ENCODE data around the gene DMD.

DMD gene

DNA sequence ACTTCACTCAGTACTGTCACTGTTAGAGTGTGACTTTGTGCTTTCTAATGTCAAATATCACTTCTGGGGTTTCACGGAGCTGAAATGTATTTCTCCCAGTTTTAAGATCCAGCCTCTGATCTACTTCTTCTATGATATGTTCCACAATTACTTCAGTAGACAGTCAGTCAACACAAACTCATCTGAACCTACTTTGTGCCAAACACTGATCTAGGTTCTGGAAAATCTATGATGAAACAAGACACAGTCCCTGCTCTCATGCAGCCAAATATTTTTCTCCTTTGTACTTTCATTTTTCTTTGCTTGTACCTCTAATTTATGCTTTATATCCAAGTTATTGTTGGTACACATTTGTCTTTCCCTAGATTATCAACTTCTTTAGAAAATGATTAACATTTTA is 1498.2 kb downstream of the DMD start:
- TF ChIP-seq, protein P1, sequence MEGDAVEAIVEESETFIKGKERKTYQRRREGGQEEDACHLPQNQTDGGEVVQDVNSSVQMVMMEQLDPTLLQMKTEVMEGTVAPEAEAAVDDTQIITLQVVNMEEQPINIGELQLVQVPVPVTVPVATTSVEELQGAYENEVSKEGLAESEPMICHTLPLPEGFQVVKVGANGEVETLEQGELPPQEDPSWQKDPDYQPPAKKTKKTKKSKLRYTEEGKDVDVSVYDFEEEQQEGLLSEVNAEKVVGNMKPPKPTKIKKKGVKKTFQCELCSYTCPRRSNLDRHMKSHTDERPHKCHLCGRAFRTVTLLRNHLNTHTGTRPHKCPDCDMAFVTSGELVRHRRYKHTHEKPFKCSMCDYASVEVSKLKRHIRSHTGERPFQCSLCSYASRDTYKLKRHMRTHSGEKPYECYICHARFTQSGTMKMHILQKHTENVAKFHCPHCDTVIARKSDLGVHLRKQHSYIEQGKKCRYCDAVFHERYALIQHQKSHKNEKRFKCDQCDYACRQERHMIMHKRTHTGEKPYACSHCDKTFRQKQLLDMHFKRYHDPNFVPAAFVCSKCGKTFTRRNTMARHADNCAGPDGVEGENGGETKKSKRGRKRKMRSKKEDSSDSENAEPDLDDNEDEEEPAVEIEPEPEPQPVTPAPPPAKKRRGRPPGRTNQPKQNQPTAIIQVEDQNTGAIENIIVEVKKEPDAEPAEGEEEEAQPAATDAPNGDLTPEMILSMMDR (IDR thresholded peaks at IDR 0.05; ENCODE audit: unreplicated experiment in 3 of 3) = no peak
- no peaks in the 10 kb centered on the region for H3K36me3 Mint-ChIP-seq (ENCODE audit: low read depth)
- H3K4me3 Mint-ChIP-seq = no peak overlapping the region
- H3K9me3 Mint-ChIP-seq = no peaks in the 10 kb centered on the region
- H3K27ac Mint-ChIP-seq = no peak overlapping the region
- no peaks in the 10 kb centered on the region for H3K4me1 Mint-ChIP-seq
- no peaks in the 10 kb centered on the region for H3K27me3 Mint-ChIP-seq (ENCODE audit: low read depth)

DNA sequence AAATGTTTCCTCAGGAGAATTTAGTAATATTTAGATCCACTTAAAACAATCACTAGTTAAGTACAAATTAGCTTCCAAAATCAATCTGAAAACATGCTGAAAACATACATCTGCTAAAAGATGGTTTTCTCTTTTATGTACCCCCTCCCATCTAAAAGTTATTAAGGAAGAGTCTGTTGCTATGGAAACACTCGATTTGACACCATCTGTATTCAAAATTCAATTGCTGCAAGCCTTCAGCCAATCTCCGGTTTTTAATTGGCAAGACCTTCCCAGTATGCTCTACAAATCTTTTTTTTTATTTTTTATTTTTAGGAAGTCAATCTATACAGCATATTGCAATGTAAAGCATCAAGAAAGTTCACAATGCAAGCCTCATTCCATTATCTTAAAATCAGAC is 1500.2 kb downstream of the DMD start:
- Mint-ChIP-seq H3K27ac (no peak overlapping the region), H3K36me3 (ENCODE audit: low read depth) (no peaks in the 10 kb centered on the region), H3K9me3 (no peaks in the 10 kb centered on the region), H3K27me3 (ENCODE audit: low read depth) (no peaks in the 10 kb centered on the region), H3K4me3 (no peak overlapping the region), H3K4me1 (no peaks in the 10 kb centered on the region)
- TF ChIP-seq, protein P1 (IDR thresholded peaks at IDR 0.05; ENCODE audit: unreplicated experiment in 3 of 3) = no peak

DNA sequence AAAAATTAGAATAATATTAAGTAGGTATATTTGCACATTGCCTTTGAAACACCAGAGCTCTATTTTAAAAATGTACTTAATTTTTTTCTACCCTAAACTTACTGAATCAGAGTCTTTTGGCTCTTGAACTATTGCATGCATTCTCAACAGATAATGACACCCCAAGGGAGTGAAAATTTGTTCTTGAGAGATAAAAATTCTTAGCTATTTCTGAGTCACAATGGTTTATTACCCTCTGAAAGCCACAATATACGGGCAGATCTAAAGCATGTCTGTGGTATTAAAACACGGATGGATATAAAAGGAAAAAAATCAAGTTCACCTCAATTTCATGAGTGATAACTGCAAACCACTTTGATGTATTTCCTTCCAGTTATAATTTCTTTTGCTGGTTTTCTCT is 1503.2 kb downstream of the DMD start:
- Mint-ChIP-seq H3K4me1 (no peaks in the 10 kb centered on the region), H3K27me3 (ENCODE audit: low read depth) (no peaks in the 10 kb centered on the region), H3K27ac (no peak overlapping the region), H3K9me3 (no peaks in the 10 kb centered on the region), H3K4me3 (no peak overlapping the region), H3K36me3 (ENCODE audit: low read depth) (no peaks in the 10 kb centered on the region)
- TF ChIP-seq, protein P1 (IDR thresholded peaks at IDR 0.05; ENCODE audit: unreplicated experiment in 3 of 3) = no peak

DNA sequence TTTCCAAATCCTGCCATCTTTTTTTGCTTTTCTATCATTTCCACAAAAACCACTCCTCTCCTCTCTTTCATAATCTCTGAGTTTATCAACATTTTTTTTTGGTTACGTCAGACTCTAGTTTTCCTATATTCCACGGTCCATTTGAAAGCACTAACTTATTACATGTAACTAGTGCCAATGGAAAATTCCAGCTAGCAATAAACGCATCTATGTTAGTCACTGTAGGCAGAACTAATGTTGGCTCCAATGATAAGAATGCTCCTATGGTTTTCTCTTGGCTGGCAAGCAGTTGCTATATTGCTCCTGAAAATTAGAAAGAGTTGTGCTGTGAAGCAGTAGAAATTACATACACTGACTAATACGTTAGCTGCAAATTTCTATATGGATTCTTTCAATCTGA is 1504.9 kb downstream of the DMD start:
- TF ChIP-seq, protein P1 (IDR thresholded peaks at IDR 0.05; ENCODE audit: unreplicated experiment in 3 of 3) = no peak
- Mint-ChIP-seq H3K36me3 (ENCODE audit: low read depth) (no peaks in the 10 kb centered on the region), H3K27me3 (ENCODE audit: low read depth) (no peaks in the 10 kb centered on the region), H3K27ac (no peak overlapping the region), H3K4me1 (no peaks in the 10 kb centered on the region), H3K4me3 (no peak overlapping the region), H3K9me3 (no peaks in the 10 kb centered on the region)

DNA sequence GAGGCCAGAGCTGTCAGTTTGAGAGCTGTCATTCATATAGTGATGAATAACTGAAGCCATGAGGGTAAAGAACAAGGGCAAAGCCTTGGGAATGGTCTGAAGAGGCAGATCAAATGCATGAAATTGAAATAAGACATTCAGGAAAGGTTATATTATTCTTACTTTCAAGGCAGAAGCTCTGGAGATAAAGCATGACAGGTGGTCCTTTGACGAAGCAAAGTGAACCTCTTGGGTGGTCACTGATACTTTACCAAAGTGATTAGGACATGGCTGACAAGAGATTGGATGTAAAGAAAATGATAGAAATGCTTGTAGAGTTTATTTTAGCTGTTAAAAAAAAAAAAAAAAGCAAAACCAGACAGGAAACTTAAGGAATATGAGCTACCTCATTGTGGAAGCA is 1505.5 kb downstream of the DMD start:
- TF ChIP-seq, protein P1 (IDR thresholded peaks at IDR 0.05; ENCODE audit: unreplicated experiment in 3 of 3) = no peak
- Mint-ChIP-seq H3K36me3 (ENCODE audit: low read depth) (no peaks in the 10 kb centered on the region), H3K27ac (no peak overlapping the region), H3K4me3 (no peak overlapping the region), H3K27me3 (ENCODE audit: low read depth) (no peaks in the 10 kb centered on the region), H3K9me3 (no peaks in the 10 kb centered on the region), H3K4me1 (no peaks in the 10 kb centered on the region)

DNA sequence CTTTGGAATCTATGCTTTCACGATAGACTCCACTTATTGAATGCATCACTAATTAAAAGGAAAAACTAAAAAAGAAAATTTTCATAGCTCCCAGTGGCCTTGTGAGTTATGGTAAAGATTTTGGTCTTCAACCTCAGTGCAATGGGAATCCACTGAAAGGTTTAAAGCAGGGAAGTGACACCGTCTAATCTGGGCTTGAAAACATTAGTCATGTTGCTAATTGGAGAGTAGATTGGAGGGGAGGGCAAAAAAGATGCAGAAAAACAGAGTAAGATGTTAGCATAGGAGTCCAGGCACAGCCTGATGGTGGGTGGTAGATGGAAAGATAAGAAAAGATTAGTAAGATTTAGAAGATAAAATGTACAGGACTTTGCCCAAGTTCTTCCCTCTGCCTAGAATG is 1506.4 kb downstream of the DMD start:
- Mint-ChIP-seq H3K4me3 (no peak overlapping the region), H3K36me3 (ENCODE audit: low read depth) (no peaks in the 10 kb centered on the region), H3K27ac (no peak overlapping the region), H3K4me1 (no peaks in the 10 kb centered on the region), H3K27me3 (ENCODE audit: low read depth) (no peaks in the 10 kb centered on the region), H3K9me3 (no peaks in the 10 kb centered on the region)
- TF ChIP-seq, protein P1 (IDR thresholded peaks at IDR 0.05; ENCODE audit: unreplicated experiment in 3 of 3) = no peak
